ENCODE results near the gene CACNA1A. TPM values are rescaled to one million over a fixed set of nuclear protein-coding genes. Genes with fewer than 3 reads are reported as not detected.
A peak's percentile ranks its signal among the peaks of the same experiment; 100 is the strongest.
"Not testable (repeated sequence)": the region's sequence is repeated elsewhere in the genome, so short reads cannot be mapped to it uniquely, and the experiment has no call there.

The CACNA1A gene
- total RNA-seq, 1 donor from 2014 or later, result 8.6 TPM

GRCh38 chr19:13430790-13431582 lies 75.3 kb downstream of the CACNA1A start:
- no peak overlapping the region for H3K4me3 ChIP-seq
- H3K4me1 ChIP-seq, result no peaks in the 10 kb centered on the region
- DNase-seq (ENCODE audit: extremely low spot score in 2 of 2), result no peak
- no peaks in the 10 kb centered on the region for H3K27me3 ChIP-seq
- intact Hi-C loops (cut with DNase I), result no loop called here
- no peak overlapping the region for H3K27ac ChIP-seq
- no peaks in the 10 kb centered on the region for H3K9me3 ChIP-seq
- TF ChIP-seq CTCF (IDR thresholded peaks at IDR 0.05) (peak; percentile 34 to 43 (median 35)), POLR2AphosphoS5 (IDR thresholded peaks at IDR 0.05; ENCODE audit: insufficient read depth in 1 of 2, low read depth in 1 of 2) (no peak)
- H3K36me3 ChIP-seq, result no peaks in the 10 kb centered on the region

GRCh38 chr19:13429563-13429962 lies 76.7 kb downstream of the CACNA1A start:
- Histone ChIP-seq H3K4me1 (no peaks in the 10 kb centered on the region), H3K36me3 (no peaks in the 10 kb centered on the region)
- intact Hi-C loops (cut with DNase I), result no loop called here

GRCh38 chr19:13428352-13428751 lies 77.9 kb downstream of the CACNA1A start:
- no peaks in the 10 kb centered on the region for H3K9me3 ChIP-seq
- intact Hi-C loops (cut with DNase I), result no loop called here
- no peaks in the 10 kb centered on the region for H3K27me3 ChIP-seq
- no peak for TF ChIP-seq POLR2AphosphoS5 (IDR thresholded peaks at IDR 0.05; ENCODE audit: insufficient read depth in 1 of 2, low read depth in 1 of 2)
- TF ChIP-seq CTCF (IDR thresholded peaks at IDR 0.05), result no peak
- TF ChIP-seq POLR2A (IDR thresholded peaks at IDR 0.05), result no peak
- no peak for DNase-seq (ENCODE audit: extremely low spot score in 2 of 2)
- H3K36me3 ChIP-seq, result no peaks in the 10 kb centered on the region
- no peak overlapping the region for H3K4me3 ChIP-seq
- no peaks in the 10 kb centered on the region for H3K4me1 ChIP-seq
- H3K27ac ChIP-seq, result no peak overlapping the region

More at GRCh38 chr19:13429563-13429962, 76.7 kb downstream of the CACNA1A start:
- no peaks in the 10 kb centered on the region for H3K9me3 ChIP-seq
- no peak overlapping the region for H3K4me3 ChIP-seq
- H3K27ac ChIP-seq, result no peak overlapping the region
- no peaks in the 10 kb centered on the region for H3K27me3 ChIP-seq
- TF ChIP-seq POLR2A (IDR thresholded peaks at IDR 0.05) (no peak), CTCF (IDR thresholded peaks at IDR 0.05) (no peak), POLR2AphosphoS5 (IDR thresholded peaks at IDR 0.05; ENCODE audit: insufficient read depth in 1 of 2, low read depth in 1 of 2) (no peak)
- no peak for DNase-seq (ENCODE audit: extremely low spot score in 2 of 2)

- no peak overlapping the region for H3K4me3 ChIP-seq
- intact Hi-C loops (cut with DNase I), result no loop called here
- no peaks in the 10 kb centered on the region for H3K9me3 ChIP-seq
- no peak overlapping the region for H3K27ac ChIP-seq
- H3K36me3 ChIP-seq, result no peaks in the 10 kb centered on the region
- no peak for TF ChIP-seq CTCF (IDR thresholded peaks at IDR 0.05)
- no peak for TF ChIP-seq POLR2A (IDR thresholded peaks at IDR 0.05)
- no peak for TF ChIP-seq POLR2AphosphoS5 (IDR thresholded peaks at IDR 0.05; ENCODE audit: insufficient read depth in 1 of 2, low read depth in 1 of 2)
- DNase-seq (ENCODE audit: extremely low spot score in 2 of 2), result no peak
- no peaks in the 10 kb centered on the region for H3K27me3 ChIP-seq
- no peaks in the 10 kb centered on the region for H3K4me1 ChIP-seq
Observed at GRCh38 chr19:13427273-13428051, 78.8 kb downstream of the CACNA1A start.

GRCh38 chr19:13425875-13426274 lies 80.4 kb downstream of the CACNA1A start:
- H3K4me3 ChIP-seq; H3K27ac ChIP-seq; H3K9me3 ChIP-seq; DNase-seq (ENCODE audit: extremely low spot score in 2 of 2); H3K27me3 ChIP-seq; intact Hi-C loops (cut with DNase I); H3K36me3 ChIP-seq; H3K4me1 ChIP-seq: not testable (repeated sequence)
